SU-DHL-6 (cell line): ENCODE measurements around the gene XNDC1N.
A peak's percentile ranks its signal among the peaks of the same experiment; 100 is the strongest.

Experiments
- H2AFZ ChIP-seq: fragments of 200-600 bp; sonication (generic); 2 replicates; pipeline ENCODE4 v1.6.1; 2014; ENCODE audit warnings: low read depth, mild to moderate bottlenecking, moderate library complexity, mixed read lengths, antibody characterized with exemption, low read length; ENCODE audit not compliant: severe bottlenecking
- H3F3A ChIP-seq: fragments of 200-600 bp; shearing (Covaris generic); 2 replicates; pipeline ENCODE4 v1.6.0; 2016; ENCODE audit warnings: antibody characterized with exemption, mild to moderate bottlenecking; ENCODE audit not compliant: insufficient read depth
- H3K27ac ChIP-seq: fragments of 200-600 bp; sonication (generic); 2 replicates; pipeline ENCODE4 v1.5.1; 2016; ENCODE audit warnings: low read depth, mild to moderate bottlenecking, low read length, moderate library complexity, mixed read lengths
- H3K27me3 ChIP-seq: fragments of 200-600 bp; sonication (generic), shearing (Covaris generic); 2 replicates; pipeline ENCODE4 v1.6.0; 2014; ENCODE audit warnings: mild to moderate bottlenecking, low read length
- H3K36me3 ChIP-seq: fragments of 200-600 bp; sonication (generic); 2 replicates; pipeline ENCODE4 v1.6.1; 2014; ENCODE audit warnings: mild to moderate bottlenecking, low read length, mixed read lengths
- H3K4me2 ChIP-seq: fragments of 300-600, 200-600 bp; shearing (Covaris generic), sonication (generic); 2 replicates; pipeline ENCODE4 v1.6.0; 2014; ENCODE audit warnings: low read length, low read depth, mild to moderate bottlenecking; ENCODE audit not compliant: poor library complexity, severe bottlenecking
- H3K4me3 ChIP-seq: fragments of 200-600 bp; sonication (generic); 2 replicates; pipeline ENCODE4 v1.5.1; 2014; ENCODE audit warnings: antibody characterized with exemption, low read length, mild to moderate bottlenecking, mixed read lengths; ENCODE audit not compliant: insufficient read depth, poor library complexity, severe bottlenecking
- H3K79me2 ChIP-seq: fragments of 200-600 bp; sonication (generic); 2 replicates; pipeline ENCODE4 v1.6.1; 2014; ENCODE audit warnings: mild to moderate bottlenecking, low read length, moderate library complexity; ENCODE audit not compliant: insufficient read depth
- H3K9ac ChIP-seq: fragments of 200-600 bp; sonication (generic); 2 replicates; pipeline ENCODE4 v1.7.0; 2014; ENCODE audit warnings: mild to moderate bottlenecking, low read length
- H3K9me2 ChIP-seq: fragments of 200-600 bp; sonication (generic); replicated peaks from 2 replicates; pipeline ENCODE4 v1.6.1; 2014; ENCODE audit warnings: low read length; ENCODE audit not compliant: insufficient read depth
- H3K9me3 ChIP-seq: fragments of 200-600 bp; sonication (generic); 2 replicates; pipeline ENCODE4 v1.6.1; 2014; ENCODE audit warnings: low read length, mixed read lengths; ENCODE audit not compliant: insufficient read depth
- H4K20me1 ChIP-seq: fragments of 200-600 bp; sonication (generic); 2 replicates; pipeline ENCODE4 v1.6.1; 2014; ENCODE audit warnings: low read depth, mild to moderate bottlenecking, antibody characterized with exemption, low read length, moderate library complexity, mixed read lengths
- CTCF ChIP-seq: fragments of 200-600 bp; sonication (generic); IDR thresholded peaks from one replicate; pipeline ENCODE4 v1.5.1; 2017; ENCODE audit warnings: antibody characterized with exemption, mild to moderate bottlenecking, low read length, moderate library complexity; ENCODE audit not compliant: insufficient read depth, poor library complexity, severe bottlenecking
- EZH2phosphoT487 ChIP-seq: fragments of 200-600 bp; sonication (generic), shearing (Covaris generic); conservative IDR thresholded peaks from 2 replicates; pipeline ENCODE4 v1.6.1; 2018; ENCODE audit warnings: mild to moderate bottlenecking, antibody characterized with exemption, low read length, moderate library complexity, mixed read lengths

The XNDC1N gene

GRCh38 chr11:71933141-71933933, 4.9 kb upstream of the XNDC1N start:
- Histone ChIP-seq H3K36me3 (no peaks in the 10 kb centered on the region), H3F3A (no peaks in the 10 kb centered on the region), H3K4me2 (no peak overlapping the region), H3K9ac (no peak overlapping the region), H4K20me1 (no peaks in the 10 kb centered on the region), H3K4me3 (no peak overlapping the region), H3K79me2 (peaks cover 68% of the 10 kb centered on the region), H3K27me3 (no peaks in the 10 kb centered on the region), H3K9me2 (no peaks in the 10 kb centered on the region), H3K27ac (no peak overlapping the region), H2AFZ (no peak overlapping the region), H3K9me3 (no peaks in the 10 kb centered on the region)
- no peak for TF ChIP-seq CTCF
- no peak for TF ChIP-seq EZH2phosphoT487

GRCh38 chr11:71931245-71931602, 2.8 kb upstream of the XNDC1N start:
- Histone ChIP-seq H3K9me2 (no peaks in the 10 kb centered on the region), H3K4me2 (peak overlapping the region; percentile 17), H3K4me3 (no peak overlapping the region), H3K36me3 (no peaks in the 10 kb centered on the region), H3K9ac (no peak overlapping the region), H4K20me1 (no peaks in the 10 kb centered on the region), H3K27ac (no peak overlapping the region), H3K9me3 (no peaks in the 10 kb centered on the region), H3K27me3 (no peaks in the 10 kb centered on the region), H3F3A (0 out of 2 replicates have a peak, but pooled peaks cover 1% of the 10 kb centered on the region), H3K79me2 (peaks cover 77% of the 10 kb centered on the region), H2AFZ (no peak overlapping the region)
- TF ChIP-seq CTCF, result no peak
- no peak for TF ChIP-seq EZH2phosphoT487

- Histone ChIP-seq H3K36me3 (no peaks in the 10 kb centered on the region), H3K9me2 (no peaks in the 10 kb centered on the region), H3K27me3 (no peaks in the 10 kb centered on the region), H2AFZ (no peak overlapping the region), H3K79me2 (peaks cover 77% of the 10 kb centered on the region), H3K4me2 (peak overlapping the region; percentile 98), H3F3A (0 out of 2 replicates have a peak, but pooled peaks cover 3% of the 10 kb centered on the region), H3K4me3 (no peak overlapping the region), H4K20me1 (no peaks in the 10 kb centered on the region), H3K9ac (no peak overlapping the region), H3K27ac (no peak overlapping the region), H3K9me3 (no peaks in the 10 kb centered on the region)
- TF ChIP-seq EZH2phosphoT487 (no peak), CTCF (no peak)
These were observed 2.3 kb upstream of the XNDC1N start for GRCh38 chr11:71930556-71931244.
